Epithelial cell of proximal tubule (primary cell): ENCODE data around the gene TCEANC2. TPM values are rescaled to one million over a fixed set of nuclear protein-coding genes. Genes with fewer than 3 reads are reported as not detected.
"Not testable (repeated sequence)": the region's sequence is repeated elsewhere in the genome, so short reads cannot be mapped to it uniquely, and the experiment has no call there.

Source experiments
- DNase-seq: peaks from one replicate; pipeline ENCODE4 v3.0.0-alpha.2; 2011; ENCODE audit warnings: low read depth
- H3K4me3 ChIP-seq: 2 replicates; pipeline ENCODE4 v1.5.1; 2011; ENCODE audit warnings: low read depth, mild to moderate bottlenecking, low read length
- CTCF ChIP-seq: conservative IDR thresholded peaks from 2 replicates; pipeline ENCODE4 v1.5.1; 2012; ENCODE audit warnings: low read depth, mild to moderate bottlenecking, low read length
- total RNA-seq: library from RNA; depleted of rRNA; stranded (reverse); fragments of >200 nt; gene quantifications from 2 replicates; pipeline ENCODE4 v1.2.3, GENCODE V29; 2015

The TCEANC2 gene
- 1.9 and 2.0 TPM in 2 replicates for total RNA-seq

- DNase-seq: peak; percentile 91
- H3K4me3 ChIP-seq: peak within 1 kb of the TSS; percentile 92
- no peak for TF ChIP-seq CTCF
These were observed at the start of gene TCEANC2, which contains the start of gene TMEM59 for GRCh38 chr1:54052934-54053744. TSS of gene TCEANC2 (plus strand) at chr1:54053608. CDS start at chr1:54054423, 815 bp downstream. TSS of gene TMEM59 (minus strand) at chr1:54053204. CDS start at chr1:54053188, 16 bp downstream.

- not testable (repeated sequence) for H3K4me3 ChIP-seq, DNase-seq
These were observed 49.5 kb upstream of the TCEANC2 start for GRCh38 chr1:54003750-54004480.

- DNase-seq: no peak
- no peak overlapping the region for H3K4me3 ChIP-seq
- no peak for TF ChIP-seq CTCF
These were observed 48.8 kb upstream of the TCEANC2 start for GRCh38 chr1:54004481-54005049.

GRCh38 chr1:54006508-54006907, 46.9 kb upstream of the TCEANC2 start:
- H3K4me3 ChIP-seq: no peak overlapping the region
- no peak for TF ChIP-seq CTCF
- no peak for DNase-seq

- no peak for DNase-seq
- TF ChIP-seq CTCF: no peak
- no peak overlapping the region for H3K4me3 ChIP-seq
These were observed 45.8 kb upstream of the TCEANC2 start for GRCh38 chr1:54007613-54008012.

- TF ChIP-seq CTCF: no peak
These were observed 44.5 kb upstream of the TCEANC2 start for GRCh38 chr1:54008876-54009275.

GRCh38 chr1:54009406-54009805, 44.0 kb upstream of the TCEANC2 start:
- TF ChIP-seq CTCF: no peak
- H3K4me3 ChIP-seq: no peak overlapping the region
- DNase-seq: no peak

More at GRCh38 chr1:54008876-54009275, 44.5 kb upstream of the TCEANC2 start:
- no peak overlapping the region for H3K4me3 ChIP-seq
- DNase-seq: no peak
